Colon (tissue), 2 donors: ENCODE data around the gene FBXO42.
"Not testable (repeated sequence)": the region's sequence is repeated elsewhere in the genome, so short reads cannot be mapped to it uniquely, and the experiment has no call there.

Source experiments
- FAIRE-seq: peaks from 2 replicates; lab custom pipeline; 2012; peaks lifted over from hg19 to GRCh38; lab: Jason Lieb, UNC
- donor health status: control.
- donor health status: control.

The FBXO42 gene

GRCh38 chr1:16266411-16267118 lies 85.7 kb downstream of the FBXO42 start:
- no peak for FAIRE-seq

- no peak for FAIRE-seq
Observed at GRCh38 chr1:16262067-16262466, 90.2 kb downstream of the FBXO42 start.

- no peak for FAIRE-seq
Observed at GRCh38 chr1:16260814-16261213, 91.5 kb downstream of the FBXO42 start.

GRCh38 chr1:16258591-16259135 lies 93.6 kb downstream of the FBXO42 start:
- FAIRE-seq, result no peak

- no peak for FAIRE-seq
Observed at GRCh38 chr1:16257968-16258367, 94.3 kb downstream of the FBXO42 start.

GRCh38 chr1:16257556-16257955 lies 94.7 kb downstream of the FBXO42 start:
- not testable (repeated sequence) for FAIRE-seq

GRCh38 chr1:16256478-16256877 lies 95.8 kb downstream of the FBXO42 start:
- FAIRE-seq, result no peak

- no peak for FAIRE-seq
Observed at GRCh38 chr1:16254263-16254928, 97.9 kb downstream of the FBXO42 start.

- no peak for FAIRE-seq
Observed at GRCh38 chr1:16253332-16253922, 98.9 kb downstream of the FBXO42 start.

GRCh38 chr1:16252912-16253311 lies 99.4 kb downstream of the FBXO42 start:
- FAIRE-seq, result no peak

- no peak for FAIRE-seq
Observed at GRCh38 chr1:16251381-16251780, 100.9 kb downstream of the FBXO42 start.

GRCh38 chr1:16250524-16251251 lies 101.6 kb downstream of the FBXO42 start:
- FAIRE-seq, result no peak

GRCh38 chr1:16249596-16250241 lies 102.6 kb downstream of the FBXO42 start:
- no peak for FAIRE-seq

GRCh38 chr1:16248603-16249516 lies 103.4 kb downstream of the FBXO42 start:
- FAIRE-seq, result no peak

GRCh38 chr1:16248007-16248436 lies 104.3 kb downstream of the FBXO42 start:
- FAIRE-seq, result no peak

GRCh38 chr1:16247441-16247840 lies 104.8 kb downstream of the FBXO42 start:
- no peak for FAIRE-seq

GRCh38 chr1:16246961-16247360 lies 105.3 kb downstream of the FBXO42 start:
- no peak for FAIRE-seq

- FAIRE-seq, result not testable (repeated sequence)
Observed at GRCh38 chr1:16246239-16246638, 106.0 kb downstream of the FBXO42 start.

- no peak for FAIRE-seq
Observed at GRCh38 chr1:16245476-16246196, 106.6 kb downstream of the FBXO42 start.

- no peak for FAIRE-seq
Observed at GRCh38 chr1:16244650-16245285, 107.5 kb downstream of the FBXO42 start.
